Loucy (cell line): Measurements from ENCODE around the gene JAM3.

Experiments used
- CTCF ChIP-seq: fragments of 200-600 bp; sonication (generic); conservative IDR thresholded peaks from 2 replicates; pipeline ENCODE4 v1.5.1; 2014; ENCODE audit warnings: mild to moderate bottlenecking, antibody characterized with exemption, low read length
- EZH2phosphoT487 ChIP-seq: fragments of 200-600 bp; IDR thresholded peaks from 2 replicates; pipeline ENCODE4 v1.6.1; 2018; ENCODE audit warnings: antibody characterized with exemption, mild to moderate bottlenecking, moderate library complexity, borderline replicate concordance

GRCh38 chr11:134100171-134100570 is 31.3 kb downstream of the JAM3 start:
- TF ChIP-seq CTCF: no peak
- no peak for TF ChIP-seq EZH2phosphoT487
